Cortex of kidney (tissue), 1 donor: ENCODE measurements around the gene LPA.

Source experiments
- DNase-seq: peaks from one replicate; lab custom pipeline; 2025; lab: John Stamatoyannopoulos, UW

The LPA gene

GRCh38 chr6:160510976-160511617 lies 153.0 kb downstream of the LPA start:
- no peak for DNase-seq

GRCh38 chr6:160510199-160510598 lies 153.9 kb downstream of the LPA start:
- DNase-seq = no peak

- DNase-seq = no peak
Observed at GRCh38 chr6:160509610-160510009, 154.5 kb downstream of the LPA start.

GRCh38 chr6:160508599-160508998 lies 155.5 kb downstream of the LPA start:
- DNase-seq = no peak

- DNase-seq = no peak
Observed at GRCh38 chr6:160507420-160507819, 156.7 kb downstream of the LPA start.

- DNase-seq = no peak
Observed at GRCh38 chr6:160505970-160506369, 158.1 kb downstream of the LPA start.

GRCh38 chr6:160500639-160501038 lies 163.4 kb downstream of the LPA start:
- DNase-seq = no peak

- no peak for DNase-seq
Observed at GRCh38 chr6:160494576-160494975, 169.5 kb downstream of the LPA start.

- no peak for DNase-seq
Observed at GRCh38 chr6:160489091-160489490, 175.0 kb downstream of the LPA start.

GRCh38 chr6:160487116-160487515 lies 177.0 kb downstream of the LPA start:
- DNase-seq = no peak
